Measurements from ENCODE around the gene AEBP2.
A peak's percentile ranks its signal among the peaks of the same experiment; 100 is the strongest.

AEBP2 gene

DNA sequence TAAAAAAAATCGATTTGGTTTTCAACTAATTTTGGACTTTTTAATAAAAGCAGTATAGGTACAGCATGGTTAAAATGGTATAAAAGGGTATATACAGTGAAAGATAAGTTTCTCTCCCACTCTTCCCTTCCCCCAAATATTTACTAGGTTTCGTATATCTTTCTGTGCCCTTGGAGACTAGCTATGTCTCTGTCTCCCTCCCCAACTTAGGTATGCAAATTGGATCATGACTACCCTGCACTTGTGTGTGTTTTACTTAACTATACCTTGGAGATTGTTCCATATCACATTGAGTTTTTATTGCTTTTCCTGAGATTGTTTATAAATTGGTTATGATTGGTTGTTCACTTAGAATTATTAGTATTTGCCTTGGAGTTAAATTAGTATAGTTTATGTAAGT is 19.4 kb downstream of the AEBP2 start:
- DNase-seq, result no peak

DNA sequence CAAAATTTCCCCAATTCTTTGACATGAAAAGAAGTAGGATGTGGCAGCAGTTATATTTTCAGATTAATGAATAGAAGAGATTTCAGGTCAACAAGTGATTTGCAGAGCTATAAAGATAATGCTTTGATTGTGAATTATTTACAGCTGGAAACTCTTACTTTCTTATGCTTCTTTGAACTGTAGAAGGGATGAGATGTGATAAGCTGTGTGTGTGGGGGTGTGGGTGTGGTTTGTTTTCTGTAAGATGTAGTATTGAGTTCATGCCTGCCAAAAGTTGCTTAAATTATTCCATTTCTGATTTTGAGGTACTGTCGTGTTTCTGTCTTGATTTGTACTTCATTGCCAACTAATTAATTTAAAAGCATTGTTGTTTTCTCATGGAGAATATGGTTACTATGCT is 22.7 kb downstream of the AEBP2 start:
- no peak for DNase-seq

- no peak for DNase-seq
Observed at GRCh38 chr12:19462406-19462805, 23.1 kb downstream of the AEBP2 start.

DNA sequence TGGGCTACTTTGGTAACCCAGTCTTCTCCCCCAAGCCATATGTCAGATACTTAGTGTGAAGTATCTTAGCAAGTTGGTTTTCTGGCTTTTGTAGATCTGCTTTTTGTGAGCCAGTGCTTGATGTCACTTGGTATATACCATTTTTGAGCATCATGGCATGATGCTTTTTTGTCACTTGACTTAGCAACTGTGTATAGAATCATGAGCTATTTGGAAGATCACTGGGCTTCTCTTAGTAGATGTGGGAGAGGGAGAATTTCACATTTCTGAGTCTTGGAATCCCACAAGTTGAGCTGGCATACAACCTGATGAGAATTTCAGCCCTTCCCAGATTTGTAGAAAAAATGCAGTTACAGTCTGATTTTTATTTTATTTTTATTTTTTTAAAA is 24.9 kb downstream of the AEBP2 start:
- DNase-seq, result no peak

- no peak for DNase-seq
Observed at GRCh38 chr12:19465711-19466110, 26.4 kb downstream of the AEBP2 start.

DNA sequence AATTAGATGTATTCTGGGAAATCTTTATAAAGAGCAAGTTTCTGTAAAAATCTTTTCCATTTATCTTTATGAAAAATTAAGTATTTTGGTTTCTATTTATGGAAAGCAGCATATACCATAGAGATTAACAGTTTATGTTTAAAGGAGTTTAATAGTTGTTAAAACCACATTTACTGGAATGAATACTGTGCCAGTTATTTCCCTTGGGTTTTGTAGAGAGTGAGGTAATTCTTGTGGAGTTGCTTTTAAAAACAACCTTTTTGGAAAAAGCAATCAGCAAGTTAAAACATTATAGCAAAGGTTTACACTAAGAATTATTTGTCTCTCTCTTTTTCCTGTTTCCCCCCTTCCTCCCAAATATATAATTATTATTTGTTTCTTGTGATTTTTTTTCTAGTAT is 34.9 kb downstream of the AEBP2 start:
- DNase-seq, result peak; percentile 45

GRCh38 chr12:19475884-19476505 is 36.7 kb downstream of the AEBP2 start:
- DNase-seq, result peak; percentile 62

- no peak for DNase-seq
Observed at GRCh38 chr12:19477071-19477470, 37.8 kb downstream of the AEBP2 start.

DNA sequence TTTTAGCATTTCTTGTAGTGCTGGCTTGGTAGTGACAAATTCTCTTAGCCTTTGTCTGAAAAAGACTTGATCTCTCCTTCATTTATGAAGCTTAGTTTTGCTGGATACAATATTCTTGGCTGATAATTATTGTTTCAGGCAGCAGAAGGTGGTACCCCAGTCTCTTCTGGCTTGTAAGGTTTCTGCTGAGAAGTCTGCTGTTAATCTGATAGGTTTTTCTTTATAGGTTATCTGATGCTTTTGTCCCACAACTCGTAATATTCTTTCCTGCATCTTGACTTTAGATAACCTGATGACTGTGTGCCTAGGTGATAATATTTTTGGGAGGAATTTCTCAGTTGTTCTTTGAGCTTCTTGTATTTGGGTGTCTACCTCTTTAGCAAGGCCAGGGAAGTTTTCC is 41.2 kb downstream of the AEBP2 start:
- DNase-seq, result no peak

GRCh38 chr12:19482036-19482435 is 42.7 kb downstream of the AEBP2 start:
- DNase-seq, result no peak

DNA sequence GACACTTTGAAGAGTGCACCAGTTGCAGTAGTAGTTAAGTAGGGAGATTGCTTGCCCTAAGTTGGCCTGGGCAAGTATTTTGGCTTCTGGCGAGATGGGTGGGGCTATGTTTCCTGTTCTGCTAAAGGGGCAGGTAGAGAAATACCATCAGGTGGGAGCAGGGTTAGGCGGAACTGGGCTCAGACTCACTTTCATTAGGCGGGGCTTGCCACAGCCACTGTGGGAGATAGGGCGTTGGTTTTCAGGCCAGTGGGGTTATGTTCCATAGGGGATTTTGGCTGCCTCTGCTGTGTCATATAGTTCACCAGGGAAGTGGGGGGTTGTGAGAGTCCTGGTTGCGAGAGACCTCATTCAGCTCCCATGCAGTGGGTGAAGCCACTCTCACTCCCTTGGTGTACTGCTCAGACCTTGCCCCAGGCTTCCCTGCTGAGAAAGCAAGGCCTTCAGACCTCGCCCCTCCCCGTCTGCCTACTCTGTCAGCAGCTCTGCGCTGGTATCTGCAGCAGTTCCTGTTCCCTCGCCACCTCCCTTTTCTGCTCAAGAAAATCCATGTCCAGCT is 43.3 kb downstream of the AEBP2 start:
- DNase-seq, result no peak

DNA sequence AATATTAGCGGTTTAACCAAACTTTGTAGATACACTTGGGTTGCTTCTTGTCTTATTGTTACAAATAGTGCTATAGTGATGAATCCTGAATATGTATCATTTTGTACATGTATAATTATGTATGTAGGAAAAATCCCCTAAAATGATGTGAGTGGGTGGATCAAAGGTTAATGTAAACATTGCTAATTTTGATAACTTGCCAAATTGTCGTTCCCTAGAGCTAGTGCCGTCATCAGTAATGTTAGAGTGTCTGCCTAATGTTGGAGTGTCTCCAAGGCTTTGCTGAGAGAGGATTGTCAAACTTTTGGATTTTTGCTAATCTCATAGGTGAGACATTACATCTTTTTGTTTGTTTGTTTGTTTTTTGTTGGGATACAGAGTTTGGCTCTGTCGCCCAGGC is 44.4 kb downstream of the AEBP2 start:
- peak; percentile 11 for DNase-seq

DNA sequence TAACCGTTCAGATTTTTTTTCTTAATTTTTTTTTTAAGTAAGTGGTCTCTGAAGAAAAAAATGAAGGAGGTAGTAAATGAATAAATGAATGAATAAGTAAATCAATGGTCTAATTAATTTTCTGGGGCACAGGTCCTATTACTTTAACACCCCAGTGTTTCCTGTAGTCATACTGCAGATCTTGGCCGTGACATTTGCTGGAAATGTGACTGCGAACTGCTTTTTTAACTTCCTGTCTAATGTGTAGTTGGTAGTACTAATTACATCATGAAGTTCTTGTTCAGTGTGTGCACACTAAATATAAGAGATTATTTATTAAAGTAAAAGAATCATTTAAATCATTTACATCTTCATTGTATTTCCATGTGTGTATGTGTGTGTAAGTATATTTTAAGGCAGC is 45.4 kb downstream of the AEBP2 start:
- no peak for DNase-seq

- DNase-seq, result no peak
Observed at GRCh38 chr12:19485240-19485639, 45.9 kb downstream of the AEBP2 start.

DNA sequence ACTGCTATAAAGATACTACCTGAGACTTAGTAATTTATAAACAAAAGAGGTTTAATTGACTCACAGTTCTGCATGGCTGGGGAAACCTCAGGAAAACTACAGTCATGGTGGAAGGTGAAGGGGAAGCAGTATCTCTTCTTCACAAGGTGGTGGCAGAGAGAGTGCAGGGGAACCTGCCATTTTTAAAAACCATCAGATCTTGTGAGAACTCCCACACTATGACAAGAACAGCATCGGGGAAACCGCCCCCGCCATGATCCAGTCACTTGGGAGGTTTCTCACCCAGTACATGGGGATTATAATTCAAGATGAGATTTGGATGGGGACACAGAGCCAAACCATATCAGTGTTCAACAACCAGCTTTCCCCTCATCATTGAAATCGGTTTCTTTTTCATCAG is 49.9 kb downstream of the AEBP2 start:
- no peak for DNase-seq

DNA sequence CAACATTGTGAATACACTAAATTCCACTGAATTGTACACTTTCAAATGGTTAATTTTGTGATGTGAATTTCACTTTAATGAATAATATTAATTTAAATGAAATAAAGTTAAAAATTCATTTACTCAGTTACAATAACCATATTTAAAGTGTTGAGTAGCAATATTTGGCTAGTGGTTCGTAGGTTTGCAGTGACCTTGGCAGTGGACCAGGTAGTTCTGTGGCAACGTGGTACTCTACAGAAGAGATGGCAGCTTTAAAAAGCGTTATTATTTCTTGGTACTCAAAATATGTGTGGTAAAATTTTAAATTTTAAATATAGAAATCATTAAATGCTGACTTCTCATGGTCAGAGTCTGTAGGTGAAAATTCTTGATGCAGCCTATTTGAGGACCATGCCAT is 51.6 kb downstream of the AEBP2 start:
- DNase-seq, result no peak

DNA sequence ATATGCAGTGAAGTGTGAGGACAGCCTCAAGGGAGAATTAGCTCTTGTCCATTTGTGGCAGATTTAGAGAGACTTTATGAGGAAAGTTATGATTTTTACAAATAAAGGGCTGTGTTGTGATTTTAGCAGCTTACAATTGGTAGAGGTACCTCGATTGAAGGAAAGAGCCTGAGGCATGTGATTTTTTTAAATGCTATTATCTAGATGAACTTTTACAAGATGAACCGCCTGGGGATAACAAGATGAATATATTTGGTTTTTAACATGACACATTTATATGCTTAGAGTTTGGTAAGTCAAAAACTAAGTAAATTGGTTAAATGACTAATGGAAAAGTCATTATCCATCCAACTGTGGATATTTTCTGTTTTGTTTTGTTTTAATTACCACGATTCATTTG is 52.6 kb downstream of the AEBP2 start:
- DNase-seq, result no peak

GRCh38 chr12:19496219-19496878 is 57.1 kb downstream of the AEBP2 start:
- no peak for DNase-seq

- no peak for DNase-seq
Observed at GRCh38 chr12:19498099-19498498, 58.8 kb downstream of the AEBP2 start.

- DNase-seq, result no peak
Observed at GRCh38 chr12:19499030-19499429, 59.7 kb downstream of the AEBP2 start.

GRCh38 chr12:19506497-19506896 is 67.2 kb downstream of the AEBP2 start:
- DNase-seq, result no peak

- DNase-seq, result peak; percentile 29
Observed at GRCh38 chr12:19507823-19508222, 68.5 kb downstream of the AEBP2 start.

DNA sequence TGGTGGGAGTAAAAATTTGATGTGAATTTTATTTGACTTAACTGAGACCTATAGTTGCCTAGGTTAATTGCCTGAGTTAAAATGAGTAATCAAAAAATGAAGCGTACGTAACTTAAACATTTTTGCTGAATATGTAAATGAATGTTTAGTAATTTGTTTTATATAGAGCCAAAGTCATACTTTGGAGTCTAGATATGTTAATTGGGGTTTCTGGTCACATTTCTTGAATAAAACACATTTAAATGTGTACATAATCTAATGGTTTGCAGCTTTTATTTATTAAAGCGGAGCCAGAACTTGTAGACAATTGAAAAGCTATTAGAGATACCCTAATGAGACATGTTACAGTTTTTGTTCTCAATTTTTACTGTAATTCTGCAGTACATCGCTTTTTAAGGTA is 71.2 kb downstream of the AEBP2 start:
- DNase-seq, result no peak

DNA sequence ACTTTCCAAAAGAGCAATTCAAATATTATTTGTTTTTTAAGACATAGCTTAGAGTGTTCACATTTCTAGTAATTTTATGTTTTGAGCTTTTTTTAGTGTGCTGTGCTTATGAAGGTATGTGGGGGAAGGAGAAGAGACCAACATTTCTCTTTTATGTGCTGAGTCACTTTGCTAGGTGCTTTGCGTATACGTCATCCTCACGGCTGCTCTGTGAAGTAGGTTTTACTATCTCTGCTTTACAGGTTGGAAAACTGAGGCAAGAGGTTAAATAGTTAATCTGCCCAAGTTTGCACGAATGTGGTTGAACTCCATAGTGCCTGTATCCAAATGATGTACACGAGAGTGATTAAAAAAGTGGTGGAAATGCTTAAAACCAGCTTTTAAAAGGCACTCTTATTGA is 75.9 kb downstream of the AEBP2 start:
- DNase-seq, result no peak

- no peak for DNase-seq
Observed at GRCh38 chr12:19517583-19517982, 78.3 kb downstream of the AEBP2 start.
